ENCODE measurements around the gene CCDC83. TPM values are rescaled to one million over a fixed set of nuclear protein-coding genes. Genes with fewer than 3 reads are reported as not detected.

Gene CCDC83
- not detected for total RNA-seq
- not detected for polyA plus RNA-seq
- long read RNA-seq, donor 1 = 0 reads
- long read RNA-seq, donor 2 = 0 reads
- long read RNA-seq, donor 3 = 0 reads

GRCh38 chr11:85855341-85855656 is at the start of gene CCDC83:
CCDC83 (plus strand) TSS chr11:85855383; CDS start chr11:85865124, 9,741 bp downstream.
- WGBS, 2 donors = 18 to 29% methylated on average over 13 of the region's 13 CpGs
- intact Hi-C loops (cut with DNase I) = loop anchor here in 9 of 10 donors (2.0 to 10.0 kb wide), 16 partner anchors 80 to 960 kb away; partner anchors contain the start of genes HIKESHI (in 1 of the 9) and PICALM (in 1 of the 9)
- Histone ChIP-seq H3K4me1 (peaks cover 0 to 18% (median 8%) of the 10 kb centered on the region in 9 donors), H3K36me3 (no peaks in the 10 kb centered on the region), H3K27me3 (no peaks in the 10 kb centered on the region), H3K27ac (peak within 1 kb of the TSS; percentile 41 to 93 (median 84)), H3K9me3 (peaks cover 0 to 10% (median 0%) of the 10 kb centered on the region in 11 donors), H3K4me3 (peak within 1 kb of the TSS; percentile 32 to 69 (median 60))
- DNase-seq (no peak), ATAC-seq (peak in 3 of 8 donors; percentile 1 to 70 (median 12))
- no peak for TF ChIP-seq CTCF (IDR thresholded peaks at IDR 0.05)

GRCh38 chr11:85805387-85805786 is 49.8 kb upstream of the CCDC83 start:
- TF ChIP-seq CTCF (IDR thresholded peaks at IDR 0.05) = no peak
- H3K4me1 ChIP-seq = peaks cover 3 to 11% (median 8%) of the 10 kb centered on the region in 9 donors
- H3K27me3 ChIP-seq = peaks cover 0 to 6% (median 0%) of the 10 kb centered on the region in 7 donors
- no peak for ATAC-seq
- 61 to 67% methylated on average over 1 of the region's 1 CpG for WGBS, 2 donors
- no peak overlapping the region for H3K4me3 ChIP-seq
- intact Hi-C loops (cut with DNase I) = no loop called here
- H3K9me3 ChIP-seq = no peaks in the 10 kb centered on the region
- H3K27ac ChIP-seq = no peak overlapping the region
- no peaks in the 10 kb centered on the region for H3K36me3 ChIP-seq
- DNase-seq = no peak

GRCh38 chr11:85806016-85806415 is 49.2 kb upstream of the CCDC83 start:
- no peak overlapping the region for H3K4me3 ChIP-seq

GRCh38 chr11:85806876-85807275 is 48.3 kb upstream of the CCDC83 start:
- Histone ChIP-seq H3K36me3 (no peaks in the 10 kb centered on the region), H3K27ac (no peak overlapping the region), H3K4me1 (peaks cover 5 to 20% (median 12%) of the 10 kb centered on the region in 9 donors), H3K27me3 (peaks cover 0 to 16% (median 0%) of the 10 kb centered on the region in 7 donors), H3K9me3 (no peaks in the 10 kb centered on the region), H3K4me3 (no peak overlapping the region)
- TF ChIP-seq CTCF (IDR thresholded peaks at IDR 0.05) = no peak
- intact Hi-C loops (cut with DNase I) = no loop called here
- ATAC-seq (no peak), DNase-seq (no peak)
- 77 to 82% methylated on average over 2 of the region's 2 CpGs for WGBS, 2 donors

More at GRCh38 chr11:85806016-85806415, 49.2 kb upstream of the CCDC83 start:
- ATAC-seq (no peak), DNase-seq (no peak)
- Histone ChIP-seq H3K4me1 (peaks cover 5 to 16% (median 12%) of the 10 kb centered on the region in 9 donors), H3K36me3 (no peaks in the 10 kb centered on the region), H3K27me3 (peaks cover 0 to 12% (median 0%) of the 10 kb centered on the region in 7 donors), H3K9me3 (no peaks in the 10 kb centered on the region), H3K27ac (no peak overlapping the region)
- intact Hi-C loops (cut with DNase I) = no loop called here
- TF ChIP-seq CTCF (IDR thresholded peaks at IDR 0.05) = no peak
